Tibial nerve (tissue), 4 donors: ENCODE data around the gene CCDC13. TPM values are rescaled to one million over a fixed set of nuclear protein-coding genes. Genes with fewer than 3 reads are reported as not detected.

Source experiments
- DNase-seq, 2 donors: peaks; one replicate each; pipeline ENCODE4 v3.0.0-alpha.2; 2019; ENCODE audit warnings: low spot score in 2 of 2
- H3K27ac ChIP-seq, 4 donors: fragments of 200-600 bp; sonication (generic) in 3 of 4; one replicate each; pipeline ENCODE4 v1.5.1; 2017 to 2019; ENCODE audit warnings: mild to moderate bottlenecking in 1 of 4
- H3K27me3 ChIP-seq, 2 donors: fragments of 200-600 bp; sonication (generic) in 1 of 2; one replicate each; pipeline versions ENCODE4 v1.5.1 to v1.6.0; 2017 to 2019
- H3K36me3 ChIP-seq, 3 donors: fragments of 200-600 bp; sonication (generic); one replicate each; pipeline ENCODE4 v1.5.1; 2018 to 2019
- H3K4me1 ChIP-seq, 4 donors: fragments of 200-600 bp; sonication (generic) in 3 of 4; one replicate each; pipeline ENCODE4 v1.5.1; 2017 to 2019
- H3K4me3 ChIP-seq, 4 donors: fragments of 200-600 bp; sonication (generic) in 3 of 4; one replicate each; pipeline ENCODE4 v1.5.1; 2017 to 2019; ENCODE audit warnings: mild to moderate bottlenecking in 1 of 4, moderate library complexity in 1 of 4
- H3K9me3 ChIP-seq, 4 donors: fragments of 200-600 bp; sonication (generic) in 3 of 4; one replicate each; pipeline ENCODE4 v1.5.1; 2017 to 2019
- EP300 ChIP-seq, 2 donors: sonication (generic); formaldehyde crosslinking; IDR thresholded peaks; one replicate each; pipeline ENCODE4 v1.6.1; 2017; ENCODE audit warnings: antibody characterized with exemption in 2 of 2, mild to moderate bottlenecking in 1 of 2
- POLR2A ChIP-seq, 2 donors: fragments of 450-650 bp; IDR thresholded peaks; one replicate each; pipeline ENCODE4 v1.6.1; 2017; ENCODE audit warnings: antibody characterized with exemption in 2 of 2, mild to moderate bottlenecking in 2 of 2, moderate library complexity in 2 of 2
- WGBS, 2 donors: methylation state at CpG; one replicate each; pipeline ENCODE4 v1.1.5; 2018; 5-methylcytosine and 5-hydroxymethylcytosine counted together
- total RNA-seq, 4 donors: library from RNA; depleted of rRNA; stranded (reverse); fragments of >200 nt; gene quantifications; one replicate each; pipeline ENCODE4 v1.1.0, GENCODE V29; 2016
- TF ChIP-seq, protein P1 (sequence below), 5 experiments: fragments of 200-600 bp in 3 of 5; fragments of 450-650 bp in 2 of 5; sonication (generic) in 3 of 5; IDR thresholded peaks; one replicate each; pipeline ENCODE4 v1.5.1; 2016 to 2019; ENCODE audit warnings: antibody characterized with exemption in 5 of 5, mild to moderate bottlenecking in 3 of 5, moderate library complexity in 2 of 5

The CCDC13 gene, protein sequence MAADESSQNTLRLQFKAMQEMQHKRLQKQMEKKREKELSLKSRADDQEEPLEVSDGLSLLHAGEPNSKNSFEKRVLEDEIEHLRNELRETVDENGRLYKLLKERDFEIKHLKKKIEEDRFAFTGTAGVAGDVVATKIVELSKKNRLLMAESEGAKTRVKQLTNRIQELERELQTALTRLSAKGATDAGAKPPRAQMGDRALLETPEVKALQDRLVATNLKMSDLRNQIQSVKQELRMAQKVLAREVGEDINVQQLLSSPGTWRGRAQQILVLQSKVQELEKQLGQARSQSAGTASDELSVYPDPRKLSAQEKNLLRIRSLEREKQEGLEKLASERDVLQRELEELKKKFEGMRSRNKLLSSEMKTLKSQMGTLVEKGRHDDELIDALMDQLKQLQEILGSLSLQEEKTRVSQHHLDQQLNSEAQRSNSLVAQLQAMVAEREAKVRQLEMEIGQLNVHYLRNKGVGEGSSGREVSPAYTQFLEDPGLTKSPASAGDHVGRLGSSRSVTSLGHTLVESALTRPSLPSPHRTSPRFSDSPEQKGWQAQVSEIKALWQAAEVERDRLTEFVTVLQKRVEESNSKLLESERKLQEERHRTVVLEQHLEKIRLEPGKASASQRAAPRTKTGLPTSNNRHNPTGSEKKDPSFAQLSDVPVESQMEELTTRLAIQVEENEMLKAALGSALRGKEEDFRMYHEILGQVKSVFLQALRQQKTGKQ
- 10 to 100 TPM in 1 of 4 donors, 1 to 10 TPM in 3; 1.7 to 12.6 (median 2.0) TPM for total RNA-seq

DNA sequence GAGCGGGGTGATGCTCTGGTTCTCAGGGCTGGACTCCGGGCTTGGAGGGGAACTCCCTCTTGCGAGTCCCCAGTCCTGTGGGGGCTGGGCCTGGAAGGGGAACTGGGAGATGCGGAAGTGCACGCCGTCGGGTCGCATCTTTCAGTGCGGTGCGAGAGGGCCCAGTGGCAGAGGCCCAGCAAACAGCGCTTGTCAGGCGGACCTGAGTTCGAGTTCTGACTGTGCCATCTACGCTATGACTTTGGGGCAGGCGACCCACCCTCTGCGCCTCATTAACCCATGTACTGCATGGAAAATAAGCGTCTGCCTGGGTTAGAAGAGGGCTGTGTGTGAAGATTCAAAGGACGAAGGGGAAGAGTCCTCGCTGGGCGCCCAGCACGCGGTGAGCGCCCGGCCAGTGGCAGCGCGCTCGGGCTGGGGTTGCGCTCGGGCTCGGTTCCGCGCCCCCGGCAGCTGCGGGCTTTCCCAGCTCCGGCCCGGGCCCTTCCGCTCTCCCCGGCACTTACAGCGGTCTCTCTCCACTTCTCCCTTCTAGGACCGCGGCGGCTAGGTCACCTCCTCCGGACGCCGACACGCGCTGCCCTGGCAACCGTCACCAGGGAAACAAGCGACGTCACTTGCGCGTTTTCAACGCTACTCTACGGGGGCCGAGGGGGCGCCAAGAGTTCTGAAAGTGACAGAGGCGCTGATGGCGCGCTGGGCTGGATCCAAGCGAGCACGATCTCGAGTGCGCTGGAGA is at the start of gene CCDC13:
CCDC13 (minus strand) TSS at position 584 of the 739 bp plus-strand sequence. CDS start 14,908 bp downstream, outside the sequence.
- no peaks in the 10 kb centered on the region for H3K27me3 ChIP-seq
- 2 to 4% methylated on average over 44 to 57 of the region's 63 CpGs for WGBS, 2 donors
- H3K36me3 ChIP-seq, result no peaks in the 10 kb centered on the region
- TF ChIP-seq, protein P1, sequence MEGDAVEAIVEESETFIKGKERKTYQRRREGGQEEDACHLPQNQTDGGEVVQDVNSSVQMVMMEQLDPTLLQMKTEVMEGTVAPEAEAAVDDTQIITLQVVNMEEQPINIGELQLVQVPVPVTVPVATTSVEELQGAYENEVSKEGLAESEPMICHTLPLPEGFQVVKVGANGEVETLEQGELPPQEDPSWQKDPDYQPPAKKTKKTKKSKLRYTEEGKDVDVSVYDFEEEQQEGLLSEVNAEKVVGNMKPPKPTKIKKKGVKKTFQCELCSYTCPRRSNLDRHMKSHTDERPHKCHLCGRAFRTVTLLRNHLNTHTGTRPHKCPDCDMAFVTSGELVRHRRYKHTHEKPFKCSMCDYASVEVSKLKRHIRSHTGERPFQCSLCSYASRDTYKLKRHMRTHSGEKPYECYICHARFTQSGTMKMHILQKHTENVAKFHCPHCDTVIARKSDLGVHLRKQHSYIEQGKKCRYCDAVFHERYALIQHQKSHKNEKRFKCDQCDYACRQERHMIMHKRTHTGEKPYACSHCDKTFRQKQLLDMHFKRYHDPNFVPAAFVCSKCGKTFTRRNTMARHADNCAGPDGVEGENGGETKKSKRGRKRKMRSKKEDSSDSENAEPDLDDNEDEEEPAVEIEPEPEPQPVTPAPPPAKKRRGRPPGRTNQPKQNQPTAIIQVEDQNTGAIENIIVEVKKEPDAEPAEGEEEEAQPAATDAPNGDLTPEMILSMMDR (IDR thresholded peaks at IDR 0.05), result peak in 1 of 5 experiments; percentile 31
- TF ChIP-seq POLR2A (IDR thresholded peaks at IDR 0.05) (peak in 1 of 2 donors; percentile 45), EP300 (IDR thresholded peaks at IDR 0.05) (peak; percentile 61 to 87)
- peak within 1 kb of the TSS in 3 of 4 donors; percentile 55 to 84 (median 69) for H3K27ac ChIP-seq
- peaks cover 0 to 16% (median 4%) of the 10 kb centered on the region in 4 donors for H3K4me1 ChIP-seq
- peaks cover 0 to 3% (median 0%) of the 10 kb centered on the region in 4 donors for H3K9me3 ChIP-seq
- peak; percentile 88 to 95 for DNase-seq
- peak within 1 kb of the TSS; percentile 30 to 60 (median 50) for H3K4me3 ChIP-seq

DNA sequence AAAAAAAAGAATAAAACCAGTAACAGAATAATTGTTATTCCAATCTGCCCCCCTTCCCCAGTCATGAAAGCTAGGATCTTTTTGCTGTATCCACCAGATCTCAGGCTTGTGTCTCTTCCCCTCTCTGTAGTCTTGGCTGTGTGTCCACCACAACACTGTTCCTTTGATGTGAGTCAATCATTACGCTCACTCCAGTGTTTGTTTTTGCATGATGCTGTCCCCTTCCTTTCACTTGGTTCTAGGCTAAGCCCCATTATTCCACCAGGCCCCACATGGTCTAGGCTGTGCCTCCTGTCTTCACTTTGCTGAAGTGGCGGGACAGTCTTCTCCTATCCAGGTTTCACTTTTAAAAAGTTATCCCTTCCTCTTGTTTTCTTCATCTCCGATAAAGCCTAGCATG is 49.8 kb upstream of the CCDC13 start:
- Histone ChIP-seq H3K27ac (no peak overlapping the region), H3K36me3 (no peaks in the 10 kb centered on the region), H3K9me3 (no peaks in the 10 kb centered on the region), H3K4me1 (peaks cover 0 to 5% (median 0%) of the 10 kb centered on the region in 4 donors), H3K27me3 (no peaks in the 10 kb centered on the region), H3K4me3 (no peak overlapping the region)
- 85 to 91% methylated on average over 3 of the region's 3 CpGs for whole genome bisulfite sequencing, 2 donors
- DNase-seq, result no peak
- TF ChIP-seq, protein P1 (IDR thresholded peaks at IDR 0.05), result no peak
- no peak for TF ChIP-seq EP300 (IDR thresholded peaks at IDR 0.05)
- no peak for TF ChIP-seq POLR2A (IDR thresholded peaks at IDR 0.05)

DNA sequence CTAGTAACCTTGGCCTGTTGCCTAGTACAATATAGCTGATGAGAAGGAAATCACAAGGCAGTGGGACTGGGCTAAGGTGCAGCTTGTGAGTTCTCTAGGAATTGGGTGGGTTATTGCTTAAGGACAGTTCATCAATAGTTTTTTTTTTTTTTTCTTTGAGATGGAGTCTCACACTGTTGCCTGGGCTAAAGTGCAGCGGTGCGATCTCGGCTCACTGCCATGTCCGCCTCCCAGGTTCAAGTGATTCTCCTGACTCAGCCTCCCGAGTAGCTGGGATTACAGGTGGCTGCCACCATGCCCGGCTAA is 47.6 kb upstream of the CCDC13 start:
- H3K27me3 ChIP-seq, result no peaks in the 10 kb centered on the region
- no peaks in the 10 kb centered on the region for H3K36me3 ChIP-seq
- H3K4me1 ChIP-seq, result no peaks in the 10 kb centered on the region
- DNase-seq, result no peak
- TF ChIP-seq EP300 (IDR thresholded peaks at IDR 0.05) (no peak), POLR2A (IDR thresholded peaks at IDR 0.05) (no peak)
- TF ChIP-seq, protein P1 (IDR thresholded peaks at IDR 0.05), result no peak
- 92 to 94% methylated on average over 6 of the region's 6 CpGs for WGBS, 2 donors
- no peak overlapping the region for H3K27ac ChIP-seq
- H3K4me3 ChIP-seq, result no peak overlapping the region
- no peaks in the 10 kb centered on the region for H3K9me3 ChIP-seq

DNA sequence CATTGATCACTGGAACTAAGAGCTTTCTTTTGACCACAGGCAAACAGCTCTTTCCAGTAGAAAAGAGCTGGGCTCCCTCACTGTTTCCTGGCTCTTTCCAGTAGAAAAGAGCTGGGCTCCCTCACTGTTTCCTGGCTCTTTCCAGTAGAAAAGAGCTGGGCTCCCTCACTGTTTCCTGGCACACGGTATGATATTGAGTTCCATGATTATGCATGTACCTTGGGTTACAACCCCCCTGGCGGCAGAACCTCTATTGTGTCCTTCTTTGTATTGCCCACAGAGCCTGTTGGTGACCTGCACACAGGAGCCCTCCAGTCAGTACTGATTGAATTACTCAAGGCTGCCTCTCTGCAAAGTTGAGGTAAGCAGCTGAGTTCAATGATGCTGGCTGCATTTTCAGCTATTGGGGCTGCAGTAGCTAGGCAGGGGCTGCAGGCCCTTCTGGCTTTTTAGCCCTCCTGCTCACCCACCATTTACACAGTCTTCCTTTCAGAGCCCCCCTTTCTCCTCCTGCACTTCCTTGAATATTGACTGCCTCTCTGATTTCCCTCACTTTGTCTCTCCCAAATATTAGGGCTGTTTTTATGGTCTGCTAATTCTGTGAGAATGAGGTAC is 46.4 kb upstream of the CCDC13 start:
- Histone ChIP-seq H3K9me3 (no peaks in the 10 kb centered on the region), H3K4me3 (no peak overlapping the region), H3K27ac (no peak overlapping the region), H3K4me1 (no peaks in the 10 kb centered on the region), H3K27me3 (no peaks in the 10 kb centered on the region), H3K36me3 (no peaks in the 10 kb centered on the region)
- 29 to 48% methylated on average over 2 of the region's 2 CpGs for WGBS, 2 donors
- no peak for TF ChIP-seq POLR2A (IDR thresholded peaks at IDR 0.05)
- no peak for DNase-seq

DNA sequence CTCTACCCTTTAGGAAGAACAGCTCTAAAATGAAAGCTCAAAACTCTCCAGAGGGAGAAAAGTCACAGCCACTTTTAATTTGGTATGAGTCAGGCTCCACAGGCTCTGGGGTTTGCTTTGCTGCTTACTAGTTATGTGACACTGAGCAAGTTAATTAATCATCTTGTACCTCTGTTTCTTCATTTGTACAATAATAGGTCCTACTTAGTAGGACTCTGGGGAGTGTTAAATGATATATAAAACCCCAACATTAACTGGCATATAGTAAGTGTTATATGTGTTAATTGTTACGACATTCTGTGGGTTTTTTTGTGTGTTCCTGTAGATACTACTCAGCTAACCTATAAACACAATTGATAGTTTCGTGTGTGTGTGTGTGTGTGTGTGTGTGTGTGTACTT is 42.8 kb upstream of the CCDC13 start:
- no peak overlapping the region for H3K4me3 ChIP-seq
- WGBS, 2 donors, result 69 to 75% methylated on average over 2 of the region's 2 CpGs
- H3K27me3 ChIP-seq, result no peaks in the 10 kb centered on the region
- TF ChIP-seq, protein P1 (IDR thresholded peaks at IDR 0.05), result no peak
- TF ChIP-seq EP300 (IDR thresholded peaks at IDR 0.05) (no peak), POLR2A (IDR thresholded peaks at IDR 0.05) (no peak)
- H3K36me3 ChIP-seq, result no peaks in the 10 kb centered on the region
- H3K27ac ChIP-seq, result no peak overlapping the region
- DNase-seq, result no peak
- H3K9me3 ChIP-seq, result no peaks in the 10 kb centered on the region
- H3K4me1 ChIP-seq, result no peaks in the 10 kb centered on the region
